Activated naive CD4-positive, alpha-beta T cell treated with anti-CD3 and anti-CD28 coated beads, Interleukin-2, amount 50 U/mL, for 72 hours (primary cell): ENCODE measurements around the gene AIF1. TPM values are rescaled to one million over a fixed set of nuclear protein-coding genes. Genes with fewer than 3 reads are reported as not detected.

ENCODE experiments used
- ATAC-seq, 2 donors: fragments of 150-1000 bp; cut with Tn5 transposase; 2 replicates each; pipeline ENCODE4 v1.10.0; 2021; ENCODE audit warnings: mild to moderate bottlenecking in 2 of 2, moderate library complexity in 2 of 2
- DNase-seq, 2 donors: peaks; one replicate each; pipeline ENCODE4 v3.0.0; 2021 to 2022; ENCODE audit warnings: low spot score in 2 of 2
- H3K27ac Mint-ChIP-seq, 2 donors: one replicate each; pipeline ENCODE4 v1.8.0; 2022; ENCODE audit warnings: mild to moderate bottlenecking in 2 of 2, mixed read lengths in 2 of 2
- H3K36me3 Mint-ChIP-seq, 2 donors: one replicate each; pipeline ENCODE4 v1.8.0; 2022; ENCODE audit warnings: mixed read lengths in 2 of 2
- H3K9me3 Mint-ChIP-seq, 2 donors: one replicate each; pipeline ENCODE4 v1.8.0; 2022; ENCODE audit warnings: mixed read lengths in 2 of 2
- total RNA-seq, 2 donors: library from RNA; stranded (reverse); gene quantifications; one replicate each; pipeline ENCODE4 v1.2.3, GENCODE V29; 2022

Gene AIF1
- total RNA-seq, 2 donors from 2014 or later, result 43.9 to 117 TPM

GRCh38 chr6:31627690-31628287, 12.8 kb downstream of the AIF1 start:
- DNase-seq (no peak), ATAC-seq (no peak)
- Mint-ChIP-seq H3K36me3 (peaks cover 48 to 51% of the 10 kb centered on the region in 2 donors), H3K9me3 (no peaks in the 10 kb centered on the region), H3K27ac (peak overlapping the region in 1 of 2 donors; percentile 93)

GRCh38 chr6:31629014-31629413, 14.0 kb downstream of the AIF1 start:
- H3K36me3 Mint-ChIP-seq, result peaks cover 40 to 47% of the 10 kb centered on the region in 2 donors
- ATAC-seq (no peak), DNase-seq (no peak)
- no peak overlapping the region for H3K27ac Mint-ChIP-seq
- no peaks in the 10 kb centered on the region for H3K9me3 Mint-ChIP-seq

- no peaks in the 10 kb centered on the region for H3K9me3 Mint-ChIP-seq
- ATAC-seq, result no peak
- no peak for DNase-seq
- peak overlapping the region in 1 of 2 donors; percentile 65 for H3K27ac Mint-ChIP-seq
- peaks cover 38 to 40% of the 10 kb centered on the region in 2 donors for H3K36me3 Mint-ChIP-seq
These were observed 15.3 kb downstream of the AIF1 start for GRCh38 chr6:31630177-31630934.

- ATAC-seq (no peak), DNase-seq (no peak)
- Mint-ChIP-seq H3K27ac (peak overlapping the region in 1 of 2 donors; percentile 65), H3K9me3 (no peaks in the 10 kb centered on the region), H3K36me3 (peaks cover 33 to 37% of the 10 kb centered on the region in 2 donors)
These were observed 16.2 kb downstream of the AIF1 start for GRCh38 chr6:31631209-31631608.

GRCh38 chr6:31631681-31632278, 16.7 kb downstream of the AIF1 start:
- peak overlapping the region; percentile 68 to 80 for H3K27ac Mint-ChIP-seq
- ATAC-seq (peak in 1 of 2 donors; percentile 7), DNase-seq (no peak)
- no peaks in the 10 kb centered on the region for H3K9me3 Mint-ChIP-seq
- peaks cover 28 to 37% of the 10 kb centered on the region in 2 donors for H3K36me3 Mint-ChIP-seq

GRCh38 chr6:31632279-31632946, 17.4 kb downstream of the AIF1 start:
- no peak for DNase-seq
- ATAC-seq, result no peak
- Mint-ChIP-seq H3K36me3 (peaks cover 24 to 33% of the 10 kb centered on the region in 2 donors), H3K9me3 (no peaks in the 10 kb centered on the region), H3K27ac (peak overlapping the region; percentile 68 to 80)

- H3K27ac Mint-ChIP-seq, result no peak overlapping the region
- peaks cover 19 to 27% of the 10 kb centered on the region in 2 donors for H3K36me3 Mint-ChIP-seq
- no peak for ATAC-seq
- no peak for DNase-seq
- no peaks in the 10 kb centered on the region for H3K9me3 Mint-ChIP-seq
These were observed 18.4 kb downstream of the AIF1 start for GRCh38 chr6:31633447-31633846.

GRCh38 chr6:31634131-31634530, 19.1 kb downstream of the AIF1 start:
- ATAC-seq (no peak), DNase-seq (no peak)
- H3K9me3 Mint-ChIP-seq, result no peaks in the 10 kb centered on the region
- H3K27ac Mint-ChIP-seq, result peak overlapping the region in 1 of 2 donors; percentile 5
- peaks cover 19 to 27% of the 10 kb centered on the region in 2 donors for H3K36me3 Mint-ChIP-seq

- ATAC-seq, result peak in 1 of 2 donors; percentile 5
- H3K27ac Mint-ChIP-seq, result peak overlapping the region; percentile 24 to 63
- no peaks in the 10 kb centered on the region for H3K9me3 Mint-ChIP-seq
- H3K36me3 Mint-ChIP-seq, result peaks cover 22% of the 10 kb centered on the region in 2 donors
- DNase-seq, result no peak
These were observed 20.0 kb downstream of the AIF1 start for GRCh38 chr6:31634969-31635575.

GRCh38 chr6:31636698-31637596, 21.9 kb downstream of the AIF1 start:
- Mint-ChIP-seq H3K9me3 (no peaks in the 10 kb centered on the region), H3K27ac (peak overlapping the region; percentile 13 to 70), H3K36me3 (peaks cover 10 to 17% of the 10 kb centered on the region in 2 donors)
- peak in 1 of 2 donors; percentile 3 for ATAC-seq
- DNase-seq, result no peak

- DNase-seq (no peak), ATAC-seq (peak in 1 of 2 donors; percentile 3)
- Mint-ChIP-seq H3K36me3 (peaks cover 8 to 17% of the 10 kb centered on the region in 2 donors), H3K27ac (peak overlapping the region; percentile 36 to 85), H3K9me3 (no peaks in the 10 kb centered on the region)
These were observed 24.0 kb downstream of the AIF1 start for GRCh38 chr6:31639043-31639442.

- no peaks in the 10 kb centered on the region for H3K9me3 Mint-ChIP-seq
- DNase-seq (no peak), ATAC-seq (peak; percentile 14 to 69)
- peaks cover 5 to 17% of the 10 kb centered on the region in 2 donors for H3K36me3 Mint-ChIP-seq
- H3K27ac Mint-ChIP-seq, result peak overlapping the region in 1 of 2 donors; percentile 85
These were observed 24.4 kb downstream of the AIF1 start for GRCh38 chr6:31639449-31639861.

- H3K27ac Mint-ChIP-seq, result peak overlapping the region; percentile 77 to 85
- H3K36me3 Mint-ChIP-seq, result peaks cover 5 to 16% of the 10 kb centered on the region in 2 donors
- DNase-seq (no peak), ATAC-seq (no peak)
- H3K9me3 Mint-ChIP-seq, result no peaks in the 10 kb centered on the region
These were observed 25.6 kb downstream of the AIF1 start for GRCh38 chr6:31640612-31641011.

GRCh38 chr6:31641370-31641769, 26.3 kb downstream of the AIF1 start:
- ATAC-seq (no peak), DNase-seq (no peak)
- peak overlapping the region; percentile 85 to 86 for H3K27ac Mint-ChIP-seq
- H3K36me3 Mint-ChIP-seq, result peaks cover 5 to 12% of the 10 kb centered on the region in 2 donors
- H3K9me3 Mint-ChIP-seq, result no peaks in the 10 kb centered on the region

- DNase-seq, result no peak
- H3K27ac Mint-ChIP-seq, result peak overlapping the region; percentile 44 to 85
- no peaks in the 10 kb centered on the region for H3K9me3 Mint-ChIP-seq
- H3K36me3 Mint-ChIP-seq, result peaks cover 8 to 9% of the 10 kb centered on the region in 2 donors
- ATAC-seq, result no peak
These were observed 27.9 kb downstream of the AIF1 start for GRCh38 chr6:31642798-31643570.
